NCI-H2107 treated with DMSO at 0.1 percent for 48 hours (cell line): ENCODE measurements around the gene FGFBP3.
"Not testable (repeated sequence)": the region's sequence is repeated elsewhere in the genome, so short reads cannot be mapped to it uniquely, and the experiment has no call there.

Experiments used
- DNase-seq: peaks from one replicate; lab custom pipeline; 2025; ENCODE audit not compliant: unreplicated experiment; lab: John Stamatoyannopoulos, UW

FGFBP3 gene

DNA sequence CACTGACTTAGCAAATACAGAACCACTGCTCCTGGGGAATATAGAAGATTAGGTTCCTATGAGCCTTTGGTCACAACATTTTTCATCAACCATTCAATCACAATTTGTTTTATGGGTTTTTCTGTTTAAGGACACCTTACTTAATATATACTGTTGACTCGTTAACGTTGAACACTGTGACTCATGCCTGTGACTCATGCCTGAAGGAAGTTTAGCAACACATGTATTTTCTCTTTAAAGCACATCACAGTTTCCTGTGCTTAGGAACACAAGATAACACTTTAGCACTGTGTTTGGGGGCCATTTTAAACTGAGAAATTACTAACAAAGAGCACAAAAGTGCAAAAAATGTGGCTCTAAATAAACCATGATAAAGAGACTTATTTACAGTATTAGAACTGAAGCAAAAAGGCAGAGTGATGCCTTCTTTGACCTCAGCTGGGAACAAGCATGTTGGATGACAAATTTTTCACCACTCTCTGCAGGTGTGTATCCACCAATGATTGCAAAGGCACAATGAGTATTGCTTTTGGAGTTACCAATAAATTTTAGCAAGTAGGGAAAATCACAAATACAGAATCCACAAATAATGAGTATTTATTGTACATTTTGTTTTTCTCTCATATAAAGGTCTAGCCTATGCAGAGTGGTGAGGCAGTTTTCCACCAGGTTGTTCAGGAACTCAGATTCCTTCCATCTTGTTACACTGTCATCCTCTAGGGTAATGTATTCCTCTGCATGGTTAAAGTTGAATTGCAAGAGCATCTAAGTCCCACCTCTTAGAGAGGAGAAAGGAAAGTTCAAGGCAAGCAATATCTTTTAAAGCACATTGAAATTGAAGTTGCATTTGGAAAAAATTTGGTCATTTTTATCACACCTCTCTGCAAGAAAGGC, 7.3 kb downstream of the FGFBP3 start:
- DNase-seq = no peak

DNA sequence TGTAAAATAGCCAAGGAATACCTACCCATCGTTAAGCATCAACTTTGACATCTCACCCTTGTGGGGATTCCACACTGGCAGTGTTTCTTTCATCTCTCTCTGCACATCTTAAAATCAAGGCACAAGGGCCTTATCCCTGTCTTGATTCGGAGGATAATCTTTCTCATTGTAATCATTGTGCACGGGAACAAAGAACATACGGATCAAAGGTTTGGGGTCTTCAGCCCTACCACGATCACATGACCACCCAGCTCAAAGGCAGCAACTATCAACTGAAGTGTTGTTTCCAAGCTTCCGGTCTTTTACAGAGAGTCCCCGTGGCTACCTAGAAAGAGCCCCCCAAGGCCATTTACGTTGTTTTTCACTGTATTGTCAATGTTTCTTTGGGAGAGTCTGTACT, 11.9 kb downstream of the FGFBP3 start:
- no peak for DNase-seq

DNA sequence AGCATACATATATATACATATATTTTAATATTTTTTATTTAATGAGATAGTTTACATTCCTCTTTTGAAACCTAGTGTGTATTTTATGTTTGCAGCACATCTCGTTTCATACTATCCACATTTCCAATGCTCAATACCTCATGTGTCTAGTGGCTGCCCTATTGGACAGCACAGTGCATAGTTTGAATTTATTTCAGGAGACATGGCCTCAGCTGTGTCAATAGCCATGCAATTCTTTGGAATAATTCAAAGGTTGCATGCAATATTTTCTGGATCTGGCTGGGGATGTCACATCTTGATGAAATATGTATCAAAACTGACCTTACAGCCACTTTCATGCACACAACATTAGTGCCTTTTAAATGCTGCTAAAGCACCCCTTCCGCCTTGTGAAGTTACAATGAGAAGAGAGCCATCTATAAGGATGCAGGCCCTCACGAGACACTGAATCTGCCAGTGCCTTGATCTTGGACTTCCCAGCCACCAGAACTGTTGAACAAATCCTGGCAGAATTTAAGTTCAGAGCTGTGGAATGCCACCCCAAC, 13.0 kb downstream of the FGFBP3 start:
- DNase-seq = no peak

DNA sequence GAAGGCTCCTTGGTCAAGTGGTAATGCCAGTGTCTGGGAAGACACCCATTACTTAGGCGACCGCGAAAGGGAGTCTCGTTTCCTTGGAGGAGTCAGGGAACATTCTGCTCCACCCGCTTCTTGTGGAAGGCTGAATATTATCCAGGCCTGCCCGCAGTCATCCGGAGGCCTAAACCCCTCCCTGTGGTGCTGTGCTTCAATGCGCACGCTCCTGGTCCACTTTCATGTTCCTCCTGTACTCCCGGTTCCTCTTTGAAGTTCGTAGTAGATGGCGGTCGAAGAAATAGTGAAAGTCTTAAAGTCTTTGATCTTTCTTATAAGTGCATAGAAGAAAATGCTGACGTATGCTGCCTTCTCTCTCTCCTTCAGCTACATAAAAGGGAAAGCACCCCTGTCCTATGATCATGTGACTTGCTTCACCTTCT, 15.0 kb downstream of the FGFBP3 start:
- not testable (repeated sequence) for DNase-seq

DNA sequence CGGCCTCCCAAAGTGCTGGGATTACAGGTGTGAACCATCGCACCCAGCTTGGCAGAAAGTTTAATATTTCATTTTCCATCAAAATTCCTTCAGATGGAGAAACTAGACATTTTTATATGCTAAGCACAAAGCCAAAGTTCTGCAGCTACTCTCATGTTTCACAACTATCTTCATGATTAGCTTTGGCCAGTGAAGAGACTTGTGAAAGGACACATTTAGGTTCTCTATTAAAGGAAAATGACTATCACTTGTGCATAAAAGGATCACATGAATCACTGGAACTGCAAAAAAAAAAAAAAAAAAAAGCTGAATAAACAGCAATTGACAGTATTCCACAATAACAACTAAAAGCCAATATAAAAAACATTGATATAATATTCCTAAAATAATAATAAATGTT, 16.2 kb downstream of the FGFBP3 start:
- no peak for DNase-seq

DNA sequence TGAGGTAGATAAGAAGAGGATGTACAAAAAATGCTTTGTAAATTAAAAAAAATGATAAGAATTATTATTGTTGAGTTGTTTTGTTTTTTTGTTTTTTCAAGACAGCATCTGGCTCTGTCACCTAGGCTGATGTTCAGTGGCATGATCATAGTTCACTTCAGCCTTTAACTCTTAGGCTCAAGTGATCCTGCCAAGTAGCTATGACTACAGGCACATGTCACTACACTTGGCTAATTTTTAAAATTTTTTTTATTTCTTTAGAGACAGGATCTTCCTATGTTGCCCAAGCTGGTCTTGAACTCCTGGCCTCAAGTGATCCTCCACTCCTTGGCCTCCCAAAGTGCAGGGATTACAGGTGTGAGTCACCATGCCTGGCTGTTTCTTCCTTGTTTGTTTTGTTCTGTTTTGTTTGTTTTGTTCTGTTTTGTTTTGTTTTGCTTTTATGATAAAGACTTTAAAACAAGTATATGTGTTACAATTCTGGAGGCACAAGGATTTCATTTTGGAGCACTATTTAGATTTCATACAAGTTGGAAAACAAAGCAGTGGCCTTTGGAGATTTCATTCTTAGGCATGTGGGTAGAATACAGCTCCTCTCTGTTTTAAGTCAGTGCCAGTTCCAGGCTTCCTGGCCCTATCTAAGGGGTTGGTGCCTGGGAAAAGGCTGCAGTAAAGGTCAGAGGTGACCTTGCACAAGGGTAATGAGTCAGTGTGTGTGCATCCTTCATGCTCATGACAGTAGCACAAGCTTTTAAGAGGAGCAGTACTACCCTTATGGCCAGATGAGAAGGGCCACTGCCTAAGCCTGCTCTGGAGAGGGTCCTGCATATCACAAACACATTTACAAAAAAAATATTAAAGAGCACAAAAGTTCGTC, 17.9 kb downstream of the FGFBP3 start:
- no peak for DNase-seq

DNA sequence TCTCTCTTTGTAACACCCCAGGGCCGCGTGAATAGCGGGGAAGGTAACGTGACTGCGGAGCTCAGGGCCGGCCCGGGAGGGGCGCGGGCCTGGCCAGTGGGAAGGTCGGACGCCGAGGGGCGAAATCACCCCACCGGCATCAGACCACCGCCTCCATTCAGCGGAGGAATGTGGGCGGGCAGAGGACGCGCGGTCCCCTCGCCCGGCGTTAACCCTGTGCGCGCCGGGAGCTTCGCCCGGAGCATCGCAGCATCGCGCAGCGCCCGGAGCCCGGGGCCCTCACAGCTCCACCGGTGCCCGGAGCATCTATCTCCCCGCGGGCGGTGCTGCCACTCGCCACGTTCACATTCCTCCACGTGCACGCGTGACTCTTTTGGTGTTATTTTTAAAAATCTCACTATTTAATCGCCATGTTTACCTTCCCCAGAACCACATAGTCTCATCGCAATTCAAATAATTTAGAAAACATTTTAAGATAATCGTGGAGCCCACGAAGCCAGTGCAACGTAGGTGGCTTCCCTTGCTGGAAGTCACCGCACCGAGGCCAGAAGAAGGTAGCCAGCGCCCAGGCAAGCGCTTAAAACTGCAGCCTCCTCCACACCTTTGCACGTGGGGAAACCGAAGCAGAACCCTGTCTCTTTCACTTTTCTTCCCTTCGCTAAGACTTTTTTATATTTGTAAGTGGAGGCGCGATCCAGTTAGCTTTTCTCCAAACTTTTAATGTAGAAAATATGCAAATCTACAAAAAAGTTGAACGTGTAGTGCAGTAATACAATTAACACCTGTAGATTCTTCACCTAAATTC, 21.8 kb downstream of the FGFBP3 start:
- DNase-seq = no peak

DNA sequence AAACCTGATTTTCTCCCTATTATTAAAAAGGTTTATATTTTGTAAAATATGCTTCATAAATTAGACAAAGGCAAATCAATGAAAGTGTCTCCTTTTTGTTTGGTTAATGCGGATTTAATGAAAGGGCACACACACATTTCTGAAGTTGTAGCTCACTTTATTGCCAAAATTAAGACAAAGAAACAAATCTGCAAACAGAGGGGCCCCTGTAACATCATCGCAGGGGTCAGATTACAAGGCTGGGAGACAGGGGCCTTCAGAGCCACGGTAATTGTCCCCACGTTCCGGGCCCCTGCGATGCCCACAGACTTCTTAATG, 22.4 kb downstream of the FGFBP3 start:
- DNase-seq = no peak

DNA sequence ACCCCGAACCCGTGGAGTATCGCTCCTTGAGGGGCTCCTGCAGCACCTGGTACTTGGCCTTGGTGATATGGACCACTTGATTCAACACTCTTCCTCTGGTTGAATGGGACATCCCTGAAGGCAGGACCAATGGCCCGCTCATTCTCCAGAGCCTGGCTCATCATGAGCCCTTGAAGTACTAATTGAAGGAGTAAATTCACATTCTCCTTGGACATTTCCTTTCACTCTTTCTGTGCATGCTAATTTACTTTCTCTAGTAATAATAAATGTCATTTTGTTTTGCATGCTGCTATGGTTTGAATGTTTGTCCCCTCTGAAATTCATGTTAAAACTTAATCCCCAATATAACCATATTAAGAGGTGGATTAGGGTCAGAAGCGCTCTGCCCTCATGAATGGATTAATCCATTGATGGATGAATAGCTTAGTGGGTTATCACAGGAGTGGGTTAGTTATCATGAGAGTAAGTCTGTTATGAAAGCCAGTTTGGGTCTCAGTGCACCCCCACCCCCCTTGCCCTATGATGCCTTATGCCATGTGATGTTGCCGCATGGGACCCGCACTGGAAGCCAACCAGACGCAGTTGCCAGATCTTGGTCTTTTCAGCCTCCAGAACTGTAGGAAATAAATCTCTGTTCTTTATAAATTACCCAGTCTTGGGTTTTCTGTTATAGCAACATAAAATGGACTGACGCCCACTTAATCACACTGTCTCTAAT, 23.8 kb downstream of the FGFBP3 start:
- DNase-seq = no peak

DNA sequence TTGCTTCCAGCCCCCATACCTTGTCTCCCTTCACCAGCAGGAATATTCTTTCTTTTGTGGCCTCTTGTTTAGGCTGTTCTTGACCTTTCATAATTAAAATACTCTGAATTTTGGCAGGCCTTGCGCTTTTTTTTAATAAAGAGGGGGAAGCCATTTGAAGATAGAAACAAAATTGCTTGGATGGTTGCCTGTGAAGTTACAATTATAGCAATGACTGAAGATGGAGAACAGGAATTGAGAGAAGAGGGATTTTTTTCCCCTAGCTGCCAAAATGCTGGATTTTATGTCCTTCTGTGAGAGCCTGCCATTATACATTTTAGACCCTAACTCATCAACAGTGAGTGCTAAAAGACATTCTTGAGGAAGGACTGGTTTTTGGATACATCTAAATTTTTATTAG, 24.8 kb downstream of the FGFBP3 start:
- no peak for DNase-seq

DNA sequence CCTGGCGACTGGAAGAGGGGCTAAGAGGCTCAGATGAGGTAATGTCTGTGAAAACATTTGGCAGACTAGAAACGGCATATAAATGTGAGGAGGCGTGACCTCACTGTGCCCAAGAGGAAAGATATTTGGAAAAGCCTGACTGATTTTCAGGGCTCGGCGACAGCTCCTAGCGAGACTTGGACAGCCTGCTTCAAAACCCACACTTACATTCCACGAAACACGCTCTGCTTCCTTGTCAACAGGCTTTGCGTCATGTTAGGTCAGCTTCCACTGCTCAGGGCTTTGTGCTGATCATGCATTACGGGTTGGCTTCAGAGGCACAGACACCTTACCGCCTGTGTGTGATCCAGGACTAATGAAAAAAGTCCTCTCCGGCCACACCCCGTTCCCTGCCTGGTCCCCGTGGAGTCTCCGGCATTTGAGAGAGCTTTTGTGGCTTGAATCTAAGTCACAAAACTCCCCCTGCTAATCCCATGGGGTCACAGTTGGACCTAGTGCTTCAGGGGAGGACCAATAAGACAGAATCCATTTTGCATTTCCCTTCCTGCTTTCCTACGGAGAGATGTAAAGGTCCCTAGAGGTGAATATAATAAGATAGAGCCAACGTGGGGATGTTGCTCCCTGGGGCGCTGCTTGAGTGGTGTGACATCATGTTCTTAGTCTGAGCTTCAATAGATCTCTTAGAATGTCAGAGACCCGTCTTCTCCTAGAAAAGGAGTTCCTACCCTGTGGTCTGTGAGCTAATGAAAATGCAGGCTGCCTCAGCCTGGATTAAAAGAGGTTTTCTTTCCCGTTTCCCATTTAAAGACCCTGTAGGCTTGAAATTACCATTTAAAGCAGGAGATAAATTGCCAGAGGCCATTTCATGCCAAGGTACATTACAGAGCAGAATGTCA, 25.5 kb downstream of the FGFBP3 start:
- DNase-seq = peak; percentile 48

DNA sequence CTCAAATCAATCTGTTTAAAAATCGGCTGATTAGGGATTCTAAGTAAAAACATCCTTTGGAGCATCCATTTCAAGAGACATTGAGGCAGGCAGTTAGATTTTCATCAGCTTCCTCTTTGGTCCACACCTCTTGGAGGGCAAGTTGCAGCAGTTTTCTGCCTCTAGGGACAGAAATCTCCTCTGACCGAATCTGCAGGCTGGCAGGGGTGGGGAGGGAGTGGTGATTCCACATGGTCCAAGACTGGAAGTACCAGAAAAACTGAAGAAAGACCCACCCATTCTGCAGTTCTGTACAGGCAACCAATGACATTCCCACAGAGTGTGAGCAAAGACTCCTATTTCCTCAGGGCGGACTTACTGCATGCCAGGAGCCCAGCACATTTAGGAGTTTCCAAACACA, 29.0 kb downstream of the FGFBP3 start:
- DNase-seq = no peak

DNA sequence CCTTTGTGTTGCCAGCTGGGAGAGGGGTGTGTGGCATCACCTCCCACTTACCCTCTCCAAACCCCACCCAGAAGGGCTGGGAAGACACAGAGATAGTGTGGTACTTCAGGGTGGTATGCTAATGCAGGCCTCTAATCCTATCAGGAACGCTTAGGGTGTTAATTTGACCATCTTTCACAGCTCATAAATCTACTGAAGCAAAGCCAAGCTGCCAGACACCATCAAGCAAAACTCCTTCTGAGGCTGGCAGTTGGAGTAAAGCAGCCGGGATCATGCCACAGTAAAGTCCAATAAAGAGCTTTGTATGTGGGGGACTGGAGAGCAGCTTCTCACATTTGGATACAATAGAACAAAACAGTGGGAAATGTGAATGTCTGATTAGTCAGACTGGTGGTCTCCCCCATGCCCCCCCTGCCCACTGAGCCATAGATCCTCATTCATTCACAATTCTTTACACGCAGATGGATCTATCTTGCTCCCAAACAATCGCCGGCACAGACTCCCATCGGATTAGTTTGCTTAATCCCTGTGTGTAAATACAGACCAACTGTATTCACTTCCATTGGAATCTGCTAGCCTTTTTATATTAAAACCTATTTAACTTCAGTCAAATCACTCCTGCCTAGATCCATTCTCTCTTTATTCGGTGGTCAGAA, 29.6 kb downstream of the FGFBP3 start:
- DNase-seq = no peak

DNA sequence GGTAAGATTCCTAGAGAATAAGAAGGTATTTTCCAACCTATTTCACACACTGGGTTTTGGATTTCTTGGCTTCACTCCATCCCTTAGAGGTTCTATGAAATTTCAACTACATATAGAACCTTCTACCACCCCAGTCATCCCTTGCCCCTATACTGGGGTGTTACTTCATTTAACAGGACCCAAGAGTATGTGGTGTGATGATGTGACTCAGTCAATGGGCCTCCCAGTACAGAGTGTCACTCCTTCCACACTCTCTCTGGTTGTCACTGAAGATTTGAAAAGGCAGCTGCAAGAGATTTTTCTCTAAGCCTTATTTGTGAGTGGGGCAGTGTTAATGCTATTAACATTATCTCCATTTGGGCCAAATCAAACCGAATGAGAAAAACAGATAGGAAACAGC, 33.5 kb downstream of the FGFBP3 start:
- DNase-seq = no peak

DNA sequence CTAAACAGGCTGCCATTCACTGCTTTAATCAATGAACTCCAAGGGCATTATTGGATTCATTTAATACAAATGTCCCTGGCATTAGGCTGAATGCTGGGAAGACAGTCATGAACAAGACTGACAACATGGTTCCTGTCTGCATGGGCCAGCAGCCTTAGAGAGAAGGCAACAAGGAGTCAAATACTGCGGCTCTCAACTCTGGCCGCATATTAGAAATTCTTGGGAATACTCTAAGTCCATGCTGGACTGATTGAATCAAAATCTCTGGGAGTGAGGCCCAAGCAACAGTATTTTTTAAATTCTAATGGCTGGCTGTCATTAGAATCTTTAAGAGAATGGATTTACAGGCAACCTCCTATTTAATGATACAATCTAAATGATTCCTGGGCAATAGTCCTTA, 34.1 kb downstream of the FGFBP3 start:
- DNase-seq = no peak

DNA sequence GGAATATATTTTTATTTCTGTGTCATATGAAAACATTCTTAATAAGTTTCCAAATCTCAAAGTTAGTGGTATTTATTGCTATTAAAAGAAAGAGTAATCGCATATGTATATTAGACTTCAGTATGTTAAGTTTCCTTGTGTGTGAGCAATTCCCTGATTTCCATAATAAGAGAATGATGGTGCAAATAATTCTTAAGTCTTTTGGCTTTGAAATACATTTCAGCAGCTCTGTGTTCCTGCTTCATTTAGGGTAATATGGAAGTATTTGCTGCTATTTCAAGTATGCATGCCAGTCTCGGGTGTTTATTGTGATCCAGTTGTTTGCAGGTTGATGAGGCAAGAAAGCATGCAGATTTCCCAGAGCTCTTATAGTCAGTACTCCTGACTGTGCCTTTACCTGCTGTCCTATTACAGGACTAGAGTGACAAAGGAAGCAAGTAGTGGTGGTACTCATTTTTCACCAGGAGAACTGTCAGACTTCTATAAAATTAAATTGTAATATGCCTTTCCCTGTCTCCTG, 43.7 kb downstream of the FGFBP3 start:
- no peak for DNase-seq

DNA sequence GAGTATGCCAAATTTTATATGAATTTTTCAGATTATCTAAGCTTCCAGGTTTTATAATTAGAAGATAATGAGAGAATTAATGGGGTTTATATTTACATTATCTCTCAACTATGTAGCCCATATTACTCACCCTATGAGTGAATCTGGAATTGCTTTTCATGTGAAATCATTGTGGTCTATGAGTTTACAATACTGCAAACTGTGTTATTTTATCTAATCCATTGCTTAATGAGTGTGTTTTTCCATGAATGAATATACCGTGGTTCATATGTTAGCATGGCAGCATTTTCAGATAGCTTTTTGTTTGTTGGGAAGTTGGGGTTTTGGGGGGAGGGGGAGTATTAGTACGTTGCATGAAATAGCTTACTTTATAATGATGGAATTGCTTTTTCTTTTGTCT, 44.5 kb downstream of the FGFBP3 start:
- DNase-seq = no peak

DNA sequence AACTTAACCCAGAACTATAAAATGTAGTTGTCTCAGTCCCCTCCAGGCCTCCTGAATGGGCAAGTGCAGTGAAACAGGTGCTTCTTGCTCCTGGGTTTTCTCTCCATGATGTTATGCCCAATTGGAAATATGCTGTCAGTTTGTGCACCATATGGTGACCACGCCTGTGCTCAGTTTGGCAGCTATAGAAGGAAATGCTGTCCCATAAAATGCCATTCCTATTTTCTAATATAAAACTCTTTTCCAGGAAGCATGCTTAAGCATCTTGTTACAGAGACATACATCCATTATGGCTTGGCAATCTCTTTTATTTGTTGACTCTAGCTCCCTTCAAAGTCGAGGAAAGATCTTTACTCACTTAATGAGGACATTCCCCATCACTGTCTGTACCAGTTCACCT, 45.2 kb downstream of the FGFBP3 start:
- no peak for DNase-seq

DNA sequence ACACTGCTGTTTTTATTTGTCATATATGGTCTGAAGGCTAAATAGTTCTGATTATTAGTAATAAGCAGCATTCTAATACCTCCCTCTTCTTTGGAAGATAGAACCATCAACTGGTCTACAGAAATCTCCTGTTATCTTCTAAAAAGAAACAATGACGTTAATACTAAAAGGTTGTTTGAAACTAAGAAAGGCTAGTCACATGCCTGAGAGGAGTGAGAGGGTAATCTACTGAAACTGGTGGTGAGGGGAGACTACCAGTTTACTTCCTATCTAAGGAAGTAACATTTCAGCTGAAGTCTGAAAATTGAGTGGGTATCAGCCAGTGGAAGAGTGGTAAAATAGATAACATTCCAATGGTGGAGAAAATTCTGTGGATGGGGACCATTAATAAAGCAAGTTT, 48.4 kb downstream of the FGFBP3 start:
- DNase-seq = no peak
